ENCODE results near the gene RERE.

RERE gene

DNA sequence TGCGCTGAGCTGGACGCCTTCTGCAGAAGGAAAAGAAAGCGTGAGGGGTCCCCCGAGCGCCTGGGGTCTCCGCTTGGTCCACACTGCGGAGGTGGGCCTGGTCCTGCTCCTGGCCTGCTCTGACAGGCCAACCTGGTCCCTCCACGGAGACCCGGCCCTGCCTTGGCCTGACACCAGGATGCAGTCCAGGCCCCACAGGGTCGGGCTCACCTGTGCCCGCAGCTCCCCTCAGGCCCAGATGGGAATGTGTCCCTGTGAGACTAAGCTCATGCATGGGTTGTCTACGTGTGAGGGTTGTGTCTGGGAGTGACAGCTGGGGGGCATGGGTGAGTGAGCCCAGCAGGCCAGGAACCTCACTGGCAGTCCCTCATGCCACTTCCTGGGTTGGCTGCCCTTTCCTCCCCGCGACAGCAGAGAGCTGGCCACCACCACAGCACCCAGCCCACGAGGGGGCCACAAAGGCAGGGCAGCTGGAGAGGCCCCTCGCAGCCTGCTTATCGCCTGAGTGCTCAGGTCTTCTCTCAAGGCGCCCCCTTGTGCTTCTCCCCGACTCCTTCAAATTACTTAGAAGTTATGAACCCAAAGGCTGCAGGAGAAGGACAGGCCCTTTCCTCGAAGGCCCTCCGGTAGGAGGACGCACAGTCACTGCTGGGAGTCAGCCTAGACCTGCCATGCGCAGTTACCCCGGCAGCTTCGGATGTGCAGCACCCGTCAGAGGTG is 458.4 kb downstream of the RERE start:
- 0 out of 3 replicates have a peak, but pooled peaks have one; percentile 29 for ATAC-seq (ENCODE audit: insufficient read depth, low read depth)
- H2AFZ ChIP-seq (ENCODE audit: low read depth, low read length), result no peak overlapping the region
- H3K4me3 ChIP-seq (ENCODE audit: low read depth in 1 of 2, low read length in 2 of 2), result no peak overlapping the region
- H3K79me2 ChIP-seq (ENCODE audit: insufficient read depth, low read length), result no peaks in the 10 kb centered on the region
- TF ChIP-seq EZH2 (IDR thresholded peaks at IDR 0.05; ENCODE audit: borderline replicate concordance, low read depth, low read length, severe bottlenecking) (no peak), CTCF (IDR thresholded peaks at IDR 0.05; ENCODE audit: borderline replicate concordance, extremely low read depth, low read length, poor library complexity, severe bottlenecking) (peak; percentile 15)
- H4K20me1 ChIP-seq (ENCODE audit: insufficient read depth, low read length), result peaks cover 9% of the 10 kb centered on the region; the same call in 1 of the 2 replicates
- H3K36me3 ChIP-seq (ENCODE audit: insufficient read depth, low read length), result peaks cover 77% of the 10 kb centered on the region
- H3K27ac ChIP-seq (ENCODE audit: low read length), result no peak overlapping the region
- H3K4me1 ChIP-seq (ENCODE audit: insufficient read depth, low read length), result no peaks in the 10 kb centered on the region
- DNase-seq, result no peak
- no peak overlapping the region for H3K4me2 ChIP-seq (ENCODE audit: insufficient read depth, low read length)
- no peaks in the 10 kb centered on the region for H3K27me3 ChIP-seq (ENCODE audit: insufficient read depth, low read length, poor library complexity)
- H3K9ac ChIP-seq (ENCODE audit: low read depth, low read length), result no peak overlapping the region
- H3K9me3 ChIP-seq (ENCODE audit: insufficient read depth, low read length, severe bottlenecking), result no peaks in the 10 kb centered on the region

DNA sequence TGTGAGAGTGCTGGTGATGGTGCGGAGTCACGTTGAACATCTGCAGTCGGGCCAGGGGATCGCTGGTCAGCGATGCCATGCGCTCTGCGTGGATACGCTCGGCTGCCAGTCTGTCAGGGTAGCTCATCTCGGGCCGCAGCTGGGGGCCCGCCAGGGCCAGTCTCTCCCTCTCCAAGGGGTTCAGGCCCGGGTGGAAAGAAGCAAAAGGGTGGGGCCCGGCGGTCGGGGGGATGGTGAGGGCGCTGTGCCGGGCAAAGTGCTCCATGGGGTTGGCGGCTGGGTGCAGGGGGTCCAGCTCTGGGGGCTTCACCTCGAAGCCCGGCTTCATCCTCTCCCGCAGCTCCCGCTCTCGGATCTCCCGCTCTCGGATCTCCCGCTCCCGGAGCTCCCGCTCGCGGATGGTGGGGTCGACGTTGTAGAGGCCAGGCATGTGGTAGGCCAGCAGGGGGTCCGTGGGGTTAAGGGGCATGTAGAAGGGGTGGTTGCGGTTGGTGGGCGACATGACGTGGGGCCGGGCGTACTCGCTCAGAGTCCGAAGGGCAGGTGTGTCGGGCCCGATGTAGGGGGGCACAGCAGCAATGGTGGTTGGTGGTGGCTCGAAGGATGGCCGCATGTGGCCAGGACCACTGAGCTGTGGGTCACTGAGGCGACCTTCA is 459.1 kb downstream of the RERE start:
- Histone ChIP-seq H3K27me3 (ENCODE audit: insufficient read depth, low read length, poor library complexity) (no peaks in the 10 kb centered on the region), H3K36me3 (ENCODE audit: insufficient read depth, low read length) (peaks cover 81% of the 10 kb centered on the region), H4K20me1 (ENCODE audit: insufficient read depth, low read length) (peaks cover 7% of the 10 kb centered on the region; the same call in 1 of the 2 replicates), H3K4me3 (ENCODE audit: low read depth in 1 of 2, low read length in 2 of 2) (no peak overlapping the region), H3K79me2 (ENCODE audit: insufficient read depth, low read length) (no peaks in the 10 kb centered on the region), H3K27ac (ENCODE audit: low read length) (no peak overlapping the region), H3K4me2 (ENCODE audit: insufficient read depth, low read length) (no peak overlapping the region), H3K9ac (ENCODE audit: low read depth, low read length) (no peak overlapping the region), H3K9me3 (ENCODE audit: insufficient read depth, low read length, severe bottlenecking) (no peaks in the 10 kb centered on the region), H2AFZ (ENCODE audit: low read depth, low read length) (no peak overlapping the region), H3K4me1 (ENCODE audit: insufficient read depth, low read length) (no peaks in the 10 kb centered on the region)
- DNase-seq (no peak), ATAC-seq (ENCODE audit: insufficient read depth, low read depth) (no peak)
- no peak for TF ChIP-seq CTCF (IDR thresholded peaks at IDR 0.05; ENCODE audit: borderline replicate concordance, extremely low read depth, low read length, poor library complexity, severe bottlenecking)
- TF ChIP-seq EZH2 (IDR thresholded peaks at IDR 0.05; ENCODE audit: borderline replicate concordance, low read depth, low read length, severe bottlenecking), result no peak

DNA sequence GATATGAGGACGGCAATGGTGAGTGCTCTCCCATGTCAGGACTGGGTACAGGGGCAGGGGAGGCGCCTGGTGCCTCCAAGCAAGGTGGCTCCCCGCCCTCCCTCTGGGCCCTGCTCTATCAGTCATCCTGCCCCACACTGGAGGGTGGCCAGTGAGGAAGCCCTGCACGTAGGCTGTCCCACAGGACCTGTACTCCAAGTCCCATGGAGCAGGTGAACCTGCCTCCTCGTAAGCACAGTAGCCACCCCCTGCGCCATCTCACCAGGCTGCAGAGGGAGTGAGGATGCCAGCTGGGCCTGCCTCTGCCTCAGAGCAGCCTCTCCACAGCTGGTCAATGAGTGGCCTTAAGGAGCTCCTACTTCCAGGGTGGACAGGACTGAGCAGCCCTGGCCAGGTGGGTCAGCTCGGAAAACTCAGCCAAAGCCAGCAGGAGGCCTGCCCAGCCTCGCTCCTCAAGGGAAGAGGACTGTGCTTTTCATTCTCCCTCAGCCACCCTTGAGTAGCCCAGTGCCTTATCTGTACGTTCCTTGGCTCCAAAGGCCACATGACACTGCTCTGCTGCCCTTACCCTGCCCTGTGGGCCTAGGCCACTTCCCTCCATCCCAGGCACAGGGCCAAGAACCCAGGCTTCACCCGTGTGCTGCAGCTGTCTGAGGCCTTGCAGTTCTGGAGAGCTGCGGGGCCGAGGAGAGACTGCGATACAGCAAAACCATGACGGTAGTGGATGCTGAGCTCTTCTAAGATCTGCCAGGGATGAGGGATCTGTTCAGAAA is 459.9 kb downstream of the RERE start:
- DNase-seq, result no peak
- Histone ChIP-seq H3K79me2 (ENCODE audit: insufficient read depth, low read length) (no peaks in the 10 kb centered on the region), H3K9ac (ENCODE audit: low read depth, low read length) (no peak overlapping the region), H3K4me2 (ENCODE audit: insufficient read depth, low read length) (no peak overlapping the region), H2AFZ (ENCODE audit: low read depth, low read length) (no peak overlapping the region), H4K20me1 (ENCODE audit: insufficient read depth, low read length) (peaks cover 7% of the 10 kb centered on the region), H3K4me3 (ENCODE audit: low read depth in 1 of 2, low read length in 2 of 2) (no peak overlapping the region), H3K4me1 (ENCODE audit: insufficient read depth, low read length) (no peaks in the 10 kb centered on the region), H3K27ac (ENCODE audit: low read length) (no peak overlapping the region), H3K27me3 (ENCODE audit: insufficient read depth, low read length, poor library complexity) (no peaks in the 10 kb centered on the region), H3K36me3 (ENCODE audit: insufficient read depth, low read length) (peaks cover 76% of the 10 kb centered on the region), H3K9me3 (ENCODE audit: insufficient read depth, low read length, severe bottlenecking) (no peaks in the 10 kb centered on the region)
- no peak for TF ChIP-seq EZH2 (IDR thresholded peaks at IDR 0.05; ENCODE audit: borderline replicate concordance, low read depth, low read length, severe bottlenecking)
- no peak for ATAC-seq (ENCODE audit: insufficient read depth, low read depth)
